Measurements from ENCODE around the gene MLF2. TPM values are rescaled to one million over a fixed set of nuclear protein-coding genes. Genes with fewer than 3 reads are reported as not detected.
"Not testable (repeated sequence)": the region's sequence is repeated elsewhere in the genome, so short reads cannot be mapped to it uniquely, and the experiment has no call there.

Gene MLF2
- total and polyA plus RNA-seq, 10 of the 15 experiments (the other 5 are each of a cell fraction or from before 2014, with no cell fraction given): 13.5 to 222 (median 130) TPM

DNA sequence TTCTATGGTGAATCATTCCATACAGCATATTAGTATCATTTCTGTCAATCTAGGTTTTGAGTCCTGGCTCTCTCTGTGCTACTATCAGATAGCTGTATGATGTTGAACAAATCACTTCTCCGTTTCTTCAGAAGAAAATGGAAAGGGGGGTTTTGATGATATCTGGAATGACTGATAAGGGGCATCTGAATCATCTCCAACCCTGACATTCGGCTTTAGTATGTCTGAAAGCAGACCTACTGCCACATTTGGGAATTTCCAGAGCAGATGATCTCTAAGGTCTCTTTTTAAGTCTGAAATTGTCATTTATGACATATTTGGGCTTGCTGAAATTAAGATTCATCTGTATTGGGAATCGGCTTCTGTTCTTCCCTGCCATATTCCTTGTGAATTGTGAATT lies 10.1 kb downstream of the MLF2 start (continued):
- TF ChIP-seq BHLHE40 (IDR thresholded peaks at IDR 0.05; ENCODE audit: borderline replicate concordance in 1 of 2, low read depth in 2 of 2, low read length in 1 of 2) (no peak), MYB (IDR thresholded peaks at IDR 0.05; ENCODE audit: borderline replicate concordance, low read depth, low read length) (no peak), CHD1 (IDR thresholded peaks at IDR 0.05; ENCODE audit: low read depth, low read length) (no peak), FOXK2 (IDR thresholded peaks at IDR 0.05) (no peak), EP300 (IDR thresholded peaks at IDR 0.05; ENCODE audit: borderline replicate concordance in 1 of 2, control insufficient read depth in 1 of 2, low read depth in 2 of 2, low read length in 2 of 2) (no peak), KLF5 (IDR thresholded peaks at IDR 0.05; ENCODE audit: partially characterized antibody) (no peak), MTA3 (IDR thresholded peaks at IDR 0.05; ENCODE audit: borderline replicate concordance, low read length) (no peak), EGR1 (IDR thresholded peaks at IDR 0.05; ENCODE audit: borderline replicate concordance in 1 of 2, low read depth in 2 of 2, low read length in 2 of 2) (no peak), POU2F2 (IDR thresholded peaks at IDR 0.05; ENCODE audit: borderline replicate concordance, low read depth, low read length) (no peak), ASH2L (IDR thresholded peaks at IDR 0.05; ENCODE audit: borderline replicate concordance, low read depth) (no peak), BMI1 (IDR thresholded peaks at IDR 0.05; ENCODE audit: borderline replicate concordance) (no peak)
- TF ChIP-seq, protein P1, sequence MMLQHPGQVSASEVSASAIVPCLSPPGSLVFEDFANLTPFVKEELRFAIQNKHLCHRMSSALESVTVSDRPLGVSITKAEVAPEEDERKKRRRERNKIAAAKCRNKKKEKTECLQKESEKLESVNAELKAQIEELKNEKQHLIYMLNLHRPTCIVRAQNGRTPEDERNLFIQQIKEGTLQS (IDR thresholded peaks at IDR 0.05; ENCODE audit: borderline replicate concordance, extremely low read depth, low read depth, low read length): no peak

DNA sequence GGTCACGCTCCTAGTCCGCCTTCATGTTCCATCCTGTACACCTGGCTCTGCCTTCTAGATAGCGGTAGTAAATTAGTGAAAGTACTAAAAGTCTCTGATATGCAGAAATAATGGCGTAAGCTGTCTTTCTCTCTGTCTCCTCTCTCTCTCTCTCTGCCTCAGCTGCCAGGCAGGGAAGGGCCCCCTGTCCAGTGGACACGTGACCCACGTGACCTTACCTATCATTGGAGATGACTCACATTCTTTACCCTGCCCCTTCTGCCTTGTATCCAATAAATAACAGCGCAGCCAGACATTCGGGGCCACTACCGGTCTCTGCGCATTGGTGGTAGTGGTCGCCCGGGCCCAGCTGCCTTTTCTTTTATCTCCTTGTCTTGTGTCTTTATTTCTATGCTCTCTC lies 10.9 kb downstream of the MLF2 start:
- H3K4me3 ChIP-seq; POLR2A ChIA-PET; H2AFZ ChIP-seq (ENCODE audit: control insufficient read depth, low read depth, low read length); BruUV-seq (replicated peaks); DNase-seq (ENCODE audit: low read depth, low spot score); H3K27me3 ChIP-seq (replicated peaks in 1 of 2; ENCODE audit: control insufficient read depth in 2 of 2, insufficient read depth in 2 of 2, low read length in 1 of 2); RAD21 ChIA-PET (ENCODE audit: unreplicated experiment); H3K79me2 ChIP-seq (ENCODE audit: control insufficient read depth, insufficient read depth, low read length); in situ Hi-C loops (cut with MboI); H4K20me1 ChIP-seq (ENCODE audit: control insufficient read depth, insufficient read depth); H3K36me3 ChIP-seq (ENCODE audit: control insufficient read depth in 2 of 2, insufficient read depth in 2 of 2, low read length in 1 of 2); intact Hi-C loops (cut with micrococcal nuclease; ENCODE audit: unreplicated experiment); CTCF ChIA-PET; H3K4me2 ChIP-seq (ENCODE audit: control insufficient read depth, insufficient read depth); H3K27ac ChIP-seq (ENCODE audit: control insufficient read depth, insufficient read depth); H3K9ac ChIP-seq (ENCODE audit: control insufficient read depth, insufficient read depth, low read length); ATAC-seq; FAIRE-seq; H3K9me3 ChIP-seq (replicated peaks; ENCODE audit: control insufficient read depth, insufficient read depth, low read length): not testable (repeated sequence)
- H3K4me1 ChIP-seq (ENCODE audit: control insufficient read depth, insufficient read depth, low read length): peaks cover 13% of the 10 kb centered on the region
- WGBS (ENCODE audit: insufficient coverage, insufficient replicate concordance, low lambda C conversion rate, missing lambda C conversion rate): 88% methylated on average over 12 of the region's 12 CpGs
- SMC1A ChIA-PET (ENCODE audit: uncharacterized antibody, unreplicated experiment): interaction anchor here (0.6 kb wide), 1 partner anchor 79 kb away, joined by 3 read pairs; no protein-coding TSS in a partner anchor

Measured in GM12878 (cell line).